ENCODE results near the gene NISCH.

Gene NISCH

GRCh38 chr3:52456800-52457183, 1.4 kb downstream of the NISCH start:
- no peak for DNase-seq (ENCODE audit: low read depth in 1 of 2, low spot score in 1 of 2)
- Histone ChIP-seq H3K27me3 (ENCODE audit: insufficient read depth, poor library complexity, severe bottlenecking) (no peaks in the 10 kb centered on the region), H3K27ac (replicated peaks) (no peak overlapping the region), H3K4me3 (replicated peaks; ENCODE audit: insufficient read depth, low read length) (no peak overlapping the region)
- TF ChIP-seq SPI1 (IDR thresholded peaks at IDR 0.05; ENCODE audit: borderline replicate concordance, low read depth): no peak
- no peak for TF ChIP-seq POLR2AphosphoS5 (IDR thresholded peaks at IDR 0.05; ENCODE audit: low read depth)
- TF ChIP-seq CTCF (IDR thresholded peaks at IDR 0.05; ENCODE audit: insufficient read depth, low read length): no peak
- no peak for TF ChIP-seq GABPA (IDR thresholded peaks at IDR 0.05; ENCODE audit: low read depth)
- TF ChIP-seq REST (IDR thresholded peaks at IDR 0.05; ENCODE audit: insufficient replicate concordance, low read depth): no peak

- no peak for DNase-seq (ENCODE audit: low read depth in 1 of 2, low spot score in 1 of 2)
- no peak for TF ChIP-seq CTCF (IDR thresholded peaks at IDR 0.05; ENCODE audit: insufficient read depth, low read length)
- TF ChIP-seq REST (IDR thresholded peaks at IDR 0.05; ENCODE audit: insufficient replicate concordance, low read depth): no peak
- no peak for TF ChIP-seq POLR2AphosphoS5 (IDR thresholded peaks at IDR 0.05; ENCODE audit: low read depth)
- no peak for TF ChIP-seq GABPA (IDR thresholded peaks at IDR 0.05; ENCODE audit: low read depth)
- TF ChIP-seq SPI1 (IDR thresholded peaks at IDR 0.05; ENCODE audit: borderline replicate concordance, low read depth): no peak
- Histone ChIP-seq H3K27ac (replicated peaks) (no peak overlapping the region), H3K4me3 (replicated peaks; ENCODE audit: insufficient read depth, low read length) (no peak overlapping the region), H3K27me3 (ENCODE audit: insufficient read depth, poor library complexity, severe bottlenecking) (no peaks in the 10 kb centered on the region)
Measured at GRCh38 chr3:52458031-52458760, 2.8 kb downstream of the NISCH start.

GRCh38 chr3:52458770-52459545, 3.6 kb downstream of the NISCH start:
- no peak for DNase-seq (ENCODE audit: low read depth in 1 of 2, low spot score in 1 of 2)
- H3K4me3 ChIP-seq (replicated peaks; ENCODE audit: insufficient read depth, low read length): no peak overlapping the region
- no peak for TF ChIP-seq SPI1 (IDR thresholded peaks at IDR 0.05; ENCODE audit: borderline replicate concordance, low read depth)
- no peak for TF ChIP-seq REST (IDR thresholded peaks at IDR 0.05; ENCODE audit: insufficient replicate concordance, low read depth)
- TF ChIP-seq CTCF (IDR thresholded peaks at IDR 0.05; ENCODE audit: insufficient read depth, low read length): no peak
- no peak for TF ChIP-seq GABPA (IDR thresholded peaks at IDR 0.05; ENCODE audit: low read depth)
- TF ChIP-seq POLR2AphosphoS5 (IDR thresholded peaks at IDR 0.05; ENCODE audit: low read depth): no peak
- no peaks in the 10 kb centered on the region for H3K27me3 ChIP-seq (ENCODE audit: insufficient read depth, poor library complexity, severe bottlenecking)
- no peak overlapping the region for H3K27ac ChIP-seq (replicated peaks)

Measured in HL-60 (cell line).